ENCODE results near the gene NPR1.
A peak's percentile ranks its signal among the peaks of the same experiment; 100 is the strongest.

Gene NPR1

GRCh38 chr1:153678519-153679336 lies at the start of gene NPR1:
Gene NPR1 (plus strand): TSS chr1:153678688. CDS start chr1:153679109, 421 bp downstream.
- H3K27ac ChIP-seq (ENCODE audit: low read depth, low read length): no peak within 1 kb of the TSS
- H3K36me3 ChIP-seq (ENCODE audit: control insufficient read depth, insufficient read depth, low read length): no peaks in the 10 kb centered on the region
- peak within 1 kb of the TSS; percentile 53 for H3K9ac ChIP-seq (ENCODE audit: low read length)
- H3K4me1 ChIP-seq (ENCODE audit: control insufficient read depth, insufficient read depth, low read length): peaks cover 13% of the 10 kb centered on the region
- peaks cover 36% of the 10 kb centered on the region for H3K27me3 ChIP-seq (ENCODE audit: control insufficient read depth, insufficient read depth, low read length)
- no peaks in the 10 kb centered on the region for H3K9me3 ChIP-seq (ENCODE audit: control insufficient read depth, insufficient read depth, low read depth, low read length)
- peak within 1 kb of the TSS; percentile 83 for H3K4me3 ChIP-seq (ENCODE audit: low read depth, low read length)

GRCh38 chr1:153629343-153629665 lies 49.2 kb upstream of the NPR1 start:
- Histone ChIP-seq H3K4me3 (ENCODE audit: low read depth, low read length) (no peak overlapping the region), H3K27ac (ENCODE audit: low read depth, low read length) (no peak overlapping the region), H3K9ac (ENCODE audit: low read length) (no peak overlapping the region), H3K9me3 (ENCODE audit: control insufficient read depth, insufficient read depth, low read depth, low read length) (no peaks in the 10 kb centered on the region), H3K36me3 (ENCODE audit: control insufficient read depth, insufficient read depth, low read length) (0 out of 2 replicates have a peak, but pooled peaks cover 6% of the 10 kb centered on the region), H3K27me3 (ENCODE audit: control insufficient read depth, insufficient read depth, low read length) (0 out of 2 replicates have a peak, but pooled peaks cover 3% of the 10 kb centered on the region), H3K4me1 (ENCODE audit: control insufficient read depth, insufficient read depth, low read length) (peaks cover 40% of the 10 kb centered on the region)

GRCh38 chr1:153629971-153630370 lies 48.5 kb upstream of the NPR1 start:
- H3K27ac ChIP-seq (ENCODE audit: low read depth, low read length): no peak overlapping the region
- peak overlapping the region; percentile 30 for H3K9ac ChIP-seq (ENCODE audit: low read length)
- no peak overlapping the region for H3K4me3 ChIP-seq (ENCODE audit: low read depth, low read length)
- H3K4me1 ChIP-seq (ENCODE audit: control insufficient read depth, insufficient read depth, low read length): peaks cover 40% of the 10 kb centered on the region
- 0 out of 2 replicates have a peak, but pooled peaks cover 3% of the 10 kb centered on the region for H3K27me3 ChIP-seq (ENCODE audit: control insufficient read depth, insufficient read depth, low read length)
- H3K9me3 ChIP-seq (ENCODE audit: control insufficient read depth, insufficient read depth, low read depth, low read length): no peaks in the 10 kb centered on the region
- H3K36me3 ChIP-seq (ENCODE audit: control insufficient read depth, insufficient read depth, low read length): 0 out of 2 replicates have a peak, but pooled peaks cover 5% of the 10 kb centered on the region

- no peak overlapping the region for H3K9ac ChIP-seq (ENCODE audit: low read length)
- H3K27me3 ChIP-seq (ENCODE audit: control insufficient read depth, insufficient read depth, low read length): 0 out of 2 replicates have a peak, but pooled peaks cover 3% of the 10 kb centered on the region
- H3K36me3 ChIP-seq (ENCODE audit: control insufficient read depth, insufficient read depth, low read length): 0 out of 2 replicates have a peak, but pooled peaks cover 2% of the 10 kb centered on the region
- H3K4me3 ChIP-seq (ENCODE audit: low read depth, low read length): no peak overlapping the region
- no peaks in the 10 kb centered on the region for H3K9me3 ChIP-seq (ENCODE audit: control insufficient read depth, insufficient read depth, low read depth, low read length)
- H3K4me1 ChIP-seq (ENCODE audit: control insufficient read depth, insufficient read depth, low read length): peaks cover 40% of the 10 kb centered on the region
- no peak overlapping the region for H3K27ac ChIP-seq (ENCODE audit: low read depth, low read length)
Observed at GRCh38 chr1:153630384-153630783, 48.1 kb upstream of the NPR1 start.

GRCh38 chr1:153631047-153632022 lies 47.2 kb upstream of the NPR1 start:
- Histone ChIP-seq H3K27ac (ENCODE audit: low read depth, low read length) (no peak overlapping the region), H3K36me3 (ENCODE audit: control insufficient read depth, insufficient read depth, low read length) (peaks cover 9% of the 10 kb centered on the region), H3K4me1 (ENCODE audit: control insufficient read depth, insufficient read depth, low read length) (peaks cover 37% of the 10 kb centered on the region), H3K4me3 (ENCODE audit: low read depth, low read length) (no peak overlapping the region), H3K27me3 (ENCODE audit: control insufficient read depth, insufficient read depth, low read length) (0 out of 2 replicates have a peak, but pooled peaks cover 3% of the 10 kb centered on the region), H3K9ac (ENCODE audit: low read length) (no peak overlapping the region), H3K9me3 (ENCODE audit: control insufficient read depth, insufficient read depth, low read depth, low read length) (no peaks in the 10 kb centered on the region)

- Histone ChIP-seq H3K4me1 (ENCODE audit: control insufficient read depth, insufficient read depth, low read length) (peaks cover 25% of the 10 kb centered on the region), H3K27me3 (ENCODE audit: control insufficient read depth, insufficient read depth, low read length) (no peaks in the 10 kb centered on the region), H3K27ac (ENCODE audit: low read depth, low read length) (no peak overlapping the region), H3K36me3 (ENCODE audit: control insufficient read depth, insufficient read depth, low read length) (peaks cover 28% of the 10 kb centered on the region), H3K9me3 (ENCODE audit: control insufficient read depth, insufficient read depth, low read depth, low read length) (no peaks in the 10 kb centered on the region), H3K9ac (ENCODE audit: low read length) (peak overlapping the region; percentile 5), H3K4me3 (ENCODE audit: low read depth, low read length) (peak overlapping the region; percentile 81)
Observed at GRCh38 chr1:153633161-153633753, 45.2 kb upstream of the NPR1 start.

- Histone ChIP-seq H3K36me3 (ENCODE audit: control insufficient read depth, insufficient read depth, low read length) (peaks cover 36% of the 10 kb centered on the region), H3K4me1 (ENCODE audit: control insufficient read depth, insufficient read depth, low read length) (peaks cover 18% of the 10 kb centered on the region; the same call in 1 of the 2 replicates), H3K9me3 (ENCODE audit: control insufficient read depth, insufficient read depth, low read depth, low read length) (no peaks in the 10 kb centered on the region), H3K27ac (ENCODE audit: low read depth, low read length) (peak within 1 kb of the TSS; percentile 97), H3K27me3 (ENCODE audit: control insufficient read depth, insufficient read depth, low read length) (no peaks in the 10 kb centered on the region), H3K9ac (ENCODE audit: low read length) (peak within 1 kb of the TSS; percentile 99), H3K4me3 (ENCODE audit: low read depth, low read length) (peak within 1 kb of the TSS; percentile 81)
Observed at GRCh38 chr1:153633754-153634665, 44.5 kb upstream of the NPR1 start, which contains the start of gene CHTOP. Gene CHTOP (plus strand): TSS chr1:153634066. CDS start chr1:153636589, 2,523 bp downstream.

GRCh38 chr1:153635872-153636271 lies 42.6 kb upstream of the NPR1 start:
- Histone ChIP-seq H3K4me3 (ENCODE audit: low read depth, low read length) (0 out of 2 replicates have a peak overlapping the region, but pooled peaks have one; percentile 81), H3K9me3 (ENCODE audit: control insufficient read depth, insufficient read depth, low read depth, low read length) (no peaks in the 10 kb centered on the region), H3K36me3 (ENCODE audit: control insufficient read depth, insufficient read depth, low read length) (peaks cover 55% of the 10 kb centered on the region), H3K27ac (ENCODE audit: low read depth, low read length) (no peak overlapping the region), H3K27me3 (ENCODE audit: control insufficient read depth, insufficient read depth, low read length) (no peaks in the 10 kb centered on the region), H3K4me1 (ENCODE audit: control insufficient read depth, insufficient read depth, low read length) (0 out of 2 replicates have a peak, but pooled peaks cover 4% of the 10 kb centered on the region), H3K9ac (ENCODE audit: low read length) (no peak overlapping the region)

GRCh38 chr1:153636312-153636711 lies 42.2 kb upstream of the NPR1 start:
- Histone ChIP-seq H3K4me3 (ENCODE audit: low read depth, low read length) (no peak overlapping the region), H3K27ac (ENCODE audit: low read depth, low read length) (no peak overlapping the region), H3K27me3 (ENCODE audit: control insufficient read depth, insufficient read depth, low read length) (no peaks in the 10 kb centered on the region), H3K36me3 (ENCODE audit: control insufficient read depth, insufficient read depth, low read length) (peaks cover 59% of the 10 kb centered on the region), H3K9me3 (ENCODE audit: control insufficient read depth, insufficient read depth, low read depth, low read length) (no peaks in the 10 kb centered on the region), H3K4me1 (ENCODE audit: control insufficient read depth, insufficient read depth, low read length) (0 out of 2 replicates have a peak, but pooled peaks cover 4% of the 10 kb centered on the region), H3K9ac (ENCODE audit: low read length) (no peak overlapping the region)

- H3K36me3 ChIP-seq (ENCODE audit: control insufficient read depth, insufficient read depth, low read length): peaks cover 79% of the 10 kb centered on the region
- H3K27me3 ChIP-seq (ENCODE audit: control insufficient read depth, insufficient read depth, low read length): no peaks in the 10 kb centered on the region
- H3K9ac ChIP-seq (ENCODE audit: low read length): no peak overlapping the region
- H3K9me3 ChIP-seq (ENCODE audit: control insufficient read depth, insufficient read depth, low read depth, low read length): no peaks in the 10 kb centered on the region
- H3K27ac ChIP-seq (ENCODE audit: low read depth, low read length): no peak overlapping the region
- 0 out of 2 replicates have a peak, but pooled peaks cover 4% of the 10 kb centered on the region for H3K4me1 ChIP-seq (ENCODE audit: control insufficient read depth, insufficient read depth, low read length)
- no peak overlapping the region for H3K4me3 ChIP-seq (ENCODE audit: low read depth, low read length)
Observed at GRCh38 chr1:153638261-153638660, 40.2 kb upstream of the NPR1 start.

All from HUES6 (cell line).